Measurements from ENCODE around the gene LRRFIP1.

DNA sequence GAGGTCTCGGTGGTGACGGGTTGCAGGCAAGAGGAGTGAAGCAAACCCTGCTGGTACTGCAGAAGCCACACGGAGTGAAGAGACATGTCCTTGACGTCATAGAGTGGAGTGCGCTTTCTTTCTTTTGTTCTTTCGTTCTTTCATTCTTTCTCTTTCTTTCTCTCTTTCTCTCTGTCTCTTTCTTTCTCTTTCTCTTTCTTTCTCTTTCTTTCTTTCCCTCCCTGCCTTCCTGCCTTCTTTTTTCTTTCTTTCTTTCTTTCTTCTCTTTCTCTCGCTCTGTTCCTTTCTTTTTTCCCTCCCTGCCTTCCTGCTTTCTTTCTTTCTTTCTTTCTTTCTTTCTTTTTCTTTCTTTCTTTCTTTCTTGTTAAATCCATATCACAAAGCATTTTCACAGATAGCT, 39.2 kb downstream of the LRRFIP1 start:
- TF ChIP-seq, protein P1, sequence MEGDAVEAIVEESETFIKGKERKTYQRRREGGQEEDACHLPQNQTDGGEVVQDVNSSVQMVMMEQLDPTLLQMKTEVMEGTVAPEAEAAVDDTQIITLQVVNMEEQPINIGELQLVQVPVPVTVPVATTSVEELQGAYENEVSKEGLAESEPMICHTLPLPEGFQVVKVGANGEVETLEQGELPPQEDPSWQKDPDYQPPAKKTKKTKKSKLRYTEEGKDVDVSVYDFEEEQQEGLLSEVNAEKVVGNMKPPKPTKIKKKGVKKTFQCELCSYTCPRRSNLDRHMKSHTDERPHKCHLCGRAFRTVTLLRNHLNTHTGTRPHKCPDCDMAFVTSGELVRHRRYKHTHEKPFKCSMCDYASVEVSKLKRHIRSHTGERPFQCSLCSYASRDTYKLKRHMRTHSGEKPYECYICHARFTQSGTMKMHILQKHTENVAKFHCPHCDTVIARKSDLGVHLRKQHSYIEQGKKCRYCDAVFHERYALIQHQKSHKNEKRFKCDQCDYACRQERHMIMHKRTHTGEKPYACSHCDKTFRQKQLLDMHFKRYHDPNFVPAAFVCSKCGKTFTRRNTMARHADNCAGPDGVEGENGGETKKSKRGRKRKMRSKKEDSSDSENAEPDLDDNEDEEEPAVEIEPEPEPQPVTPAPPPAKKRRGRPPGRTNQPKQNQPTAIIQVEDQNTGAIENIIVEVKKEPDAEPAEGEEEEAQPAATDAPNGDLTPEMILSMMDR (IDR thresholded peaks at IDR 0.05): no peak
- TF ChIP-seq NFIC (IDR thresholded peaks at IDR 0.05; ENCODE audit: borderline replicate concordance) (no peak), SMC3 (IDR thresholded peaks at IDR 0.05; ENCODE audit: low read depth, low read length) (no peak), POLR2AphosphoS5 (IDR thresholded peaks at IDR 0.05; ENCODE audit: low read depth, low read length) (no peak), JUND (IDR thresholded peaks at IDR 0.05) (no peak), EP300 (IDR thresholded peaks at IDR 0.05; ENCODE audit: borderline replicate concordance in 1 of 2, low read depth in 1 of 2, low read length in 1 of 2) (no peak), NRF1 (IDR thresholded peaks at IDR 0.05; ENCODE audit: low read depth, low read length) (no peak), TEAD4 (IDR thresholded peaks at IDR 0.05; ENCODE audit: borderline replicate concordance, insufficient read depth) (no peak)
- TF ChIP-seq, protein P2, sequence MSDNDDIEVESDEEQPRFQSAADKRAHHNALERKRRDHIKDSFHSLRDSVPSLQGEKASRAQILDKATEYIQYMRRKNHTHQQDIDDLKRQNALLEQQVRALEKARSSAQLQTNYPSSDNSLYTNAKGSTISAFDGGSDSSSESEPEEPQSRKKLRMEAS (IDR thresholded peaks at IDR 0.05; ENCODE audit: low read depth): no peak
- TF ChIP-seq, protein P3, sequence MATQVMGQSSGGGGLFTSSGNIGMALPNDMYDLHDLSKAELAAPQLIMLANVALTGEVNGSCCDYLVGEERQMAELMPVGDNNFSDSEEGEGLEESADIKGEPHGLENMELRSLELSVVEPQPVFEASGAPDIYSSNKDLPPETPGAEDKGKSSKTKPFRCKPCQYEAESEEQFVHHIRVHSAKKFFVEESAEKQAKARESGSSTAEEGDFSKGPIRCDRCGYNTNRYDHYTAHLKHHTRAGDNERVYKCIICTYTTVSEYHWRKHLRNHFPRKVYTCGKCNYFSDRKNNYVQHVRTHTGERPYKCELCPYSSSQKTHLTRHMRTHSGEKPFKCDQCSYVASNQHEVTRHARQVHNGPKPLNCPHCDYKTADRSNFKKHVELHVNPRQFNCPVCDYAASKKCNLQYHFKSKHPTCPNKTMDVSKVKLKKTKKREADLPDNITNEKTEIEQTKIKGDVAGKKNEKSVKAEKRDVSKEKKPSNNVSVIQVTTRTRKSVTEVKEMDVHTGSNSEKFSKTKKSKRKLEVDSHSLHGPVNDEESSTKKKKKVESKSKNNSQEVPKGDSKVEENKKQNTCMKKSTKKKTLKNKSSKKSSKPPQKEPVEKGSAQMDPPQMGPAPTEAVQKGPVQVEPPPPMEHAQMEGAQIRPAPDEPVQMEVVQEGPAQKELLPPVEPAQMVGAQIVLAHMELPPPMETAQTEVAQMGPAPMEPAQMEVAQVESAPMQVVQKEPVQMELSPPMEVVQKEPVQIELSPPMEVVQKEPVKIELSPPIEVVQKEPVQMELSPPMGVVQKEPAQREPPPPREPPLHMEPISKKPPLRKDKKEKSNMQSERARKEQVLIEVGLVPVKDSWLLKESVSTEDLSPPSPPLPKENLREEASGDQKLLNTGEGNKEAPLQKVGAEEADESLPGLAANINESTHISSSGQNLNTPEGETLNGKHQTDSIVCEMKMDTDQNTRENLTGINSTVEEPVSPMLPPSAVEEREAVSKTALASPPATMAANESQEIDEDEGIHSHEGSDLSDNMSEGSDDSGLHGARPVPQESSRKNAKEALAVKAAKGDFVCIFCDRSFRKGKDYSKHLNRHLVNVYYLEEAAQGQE (IDR thresholded peaks at IDR 0.05; ENCODE audit: low read depth, low read length): no peak

Data from SK-N-SH (cell line).